ENCODE measurements around the gene TBC1D19.
"Not testable (repeated sequence)": the region's sequence is repeated elsewhere in the genome, so short reads cannot be mapped to it uniquely, and the experiment has no call there.

Gene TBC1D19

GRCh38 chr4:26583865-26584652 lies at the start of gene TBC1D19:
TSS of gene TBC1D19 (plus strand) at chr4:26584084. CDS start at chr4:26584194, 110 bp downstream.
- peak; percentile 79 for DNase-seq (ENCODE audit: low spot score)

GRCh38 chr4:26542991-26543390 lies 40.9 kb upstream of the TBC1D19 start:
- no peak for DNase-seq (ENCODE audit: low spot score)

- no peak for DNase-seq (ENCODE audit: low spot score)
These were observed 39.5 kb upstream of the TBC1D19 start for GRCh38 chr4:26544421-26544820.

- not testable (repeated sequence) for DNase-seq (ENCODE audit: low spot score)
These were observed 35.5 kb upstream of the TBC1D19 start for GRCh38 chr4:26548379-26548778.

GRCh38 chr4:26557164-26557563 lies 26.7 kb upstream of the TBC1D19 start:
- DNase-seq (ENCODE audit: low spot score): no peak

- DNase-seq (ENCODE audit: low spot score): no peak
These were observed 25.6 kb upstream of the TBC1D19 start for GRCh38 chr4:26558166-26558895.

GRCh38 chr4:26566133-26566532 lies 17.8 kb upstream of the TBC1D19 start:
- no peak for DNase-seq (ENCODE audit: low spot score)

GRCh38 chr4:26568446-26568994 lies 15.4 kb upstream of the TBC1D19 start:
- DNase-seq (ENCODE audit: low spot score): no peak

GRCh38 chr4:26570596-26570995 lies 13.3 kb upstream of the TBC1D19 start:
- DNase-seq (ENCODE audit: low spot score): no peak

- no peak for DNase-seq (ENCODE audit: low spot score)
These were observed 10.5 kb upstream of the TBC1D19 start for GRCh38 chr4:26573389-26573794.

GRCh38 chr4:26574563-26574962 lies 9.3 kb upstream of the TBC1D19 start:
- no peak for DNase-seq (ENCODE audit: low spot score)

- DNase-seq (ENCODE audit: low spot score): peak; percentile 29
These were observed 7.6 kb upstream of the TBC1D19 start for GRCh38 chr4:26576231-26576739.

GRCh38 chr4:26577066-26577465 lies 6.8 kb upstream of the TBC1D19 start:
- no peak for DNase-seq (ENCODE audit: low spot score)

GRCh38 chr4:26579169-26579568 lies 4.7 kb upstream of the TBC1D19 start:
- DNase-seq (ENCODE audit: low spot score): no peak

GRCh38 chr4:26581341-26581740 lies 2.5 kb upstream of the TBC1D19 start:
- not testable (repeated sequence) for DNase-seq (ENCODE audit: low spot score)

GRCh38 chr4:26583538-26583864 lies 383 bp upstream of the TBC1D19 start:
- peak; percentile 46 for DNase-seq (ENCODE audit: low spot score)

GRCh38 chr4:26584725-26585124 lies 841 bp downstream of the TBC1D19 start:
- no peak for DNase-seq (ENCODE audit: low spot score)

- DNase-seq (ENCODE audit: low spot score): no peak
These were observed 5.8 kb downstream of the TBC1D19 start for GRCh38 chr4:26589705-26590104.

- DNase-seq (ENCODE audit: low spot score): no peak
These were observed 6.8 kb downstream of the TBC1D19 start for GRCh38 chr4:26590639-26591038.

GRCh38 chr4:26593557-26593956 lies 9.7 kb downstream of the TBC1D19 start:
- DNase-seq (ENCODE audit: low spot score): not testable (repeated sequence)

- DNase-seq (ENCODE audit: low spot score): no peak
These were observed 10.5 kb downstream of the TBC1D19 start for GRCh38 chr4:26594371-26594770.

- no peak for DNase-seq (ENCODE audit: low spot score)
These were observed 10.9 kb downstream of the TBC1D19 start for GRCh38 chr4:26594778-26595177.

- DNase-seq (ENCODE audit: low spot score): no peak
These were observed 13.0 kb downstream of the TBC1D19 start for GRCh38 chr4:26596843-26597242.
